Mesothelial cell of epicardium (in vitro differentiated cells): ENCODE data around the gene MPDZ. TPM values are rescaled to one million over a fixed set of nuclear protein-coding genes. Genes with fewer than 3 reads are reported as not detected.

ENCODE experiments used
- DNase-seq, 2 experiments: peaks; one replicate each; pipeline ENCODE4 v3.0.0; 2021; ENCODE audit warnings: low spot score in 2 of 2; ENCODE audit not compliant: unreplicated experiment in 2 of 2
- H3K27ac Mint-ChIP-seq: 2 replicates; pipeline ENCODE4 v1.8.0; 2021; ENCODE audit warnings: mixed read lengths
- H3K27me3 Mint-ChIP-seq: 2 replicates; pipeline ENCODE4 v1.8.0; 2021; ENCODE audit warnings: low read depth, mixed read lengths
- H3K36me3 Mint-ChIP-seq: 2 replicates; pipeline ENCODE4 v1.8.0; 2021; ENCODE audit warnings: mixed read lengths
- H3K4me1 Mint-ChIP-seq: 2 replicates; pipeline ENCODE4 v1.8.0; 2021; ENCODE audit warnings: mixed read lengths
- H3K4me3 Mint-ChIP-seq: 2 replicates; pipeline ENCODE4 v1.8.0; 2021; ENCODE audit warnings: mild to moderate bottlenecking, moderate library complexity, mixed read lengths
- H3K9me3 Mint-ChIP-seq: 2 replicates; pipeline ENCODE4 v1.8.0; 2021; ENCODE audit warnings: mixed read lengths
- total RNA-seq: library from RNA; stranded (reverse); gene quantifications from 3 replicates; pipeline ENCODE4 v1.2.1, GENCODE V29; 2021
- TF ChIP-seq, protein P1 (sequence below): fragments of 200-600 bp; sonication (generic); IDR thresholded peaks from one replicate; pipeline ENCODE4 v1.5.0; 2021; ENCODE audit warnings: antibody characterized with exemption; ENCODE audit not compliant: unreplicated experiment

MPDZ gene
- total RNA-seq, 1 donor from 2014 or later: 187 TPM

DNA sequence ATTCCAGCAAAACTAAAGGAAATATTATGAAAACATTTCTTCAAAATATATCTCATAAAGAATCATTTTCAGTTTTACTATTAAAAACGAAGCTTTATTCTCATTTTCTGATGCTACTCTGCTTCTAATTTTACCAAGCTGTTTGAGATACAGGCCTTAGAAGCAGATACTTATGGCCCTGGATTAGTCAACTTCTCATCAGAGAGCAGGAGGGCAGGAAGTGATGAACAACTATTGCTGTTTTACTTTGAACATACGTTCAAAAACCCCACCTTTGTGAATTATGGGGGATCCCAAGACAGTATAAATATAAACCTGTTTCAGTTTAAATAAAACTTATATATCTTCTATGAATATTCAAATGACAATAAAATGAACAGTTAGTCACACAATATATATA, 16.0 kb downstream of the MPDZ start:
- DNase-seq: no peak
- Mint-ChIP-seq H3K4me1 (peaks cover 48% of the 10 kb centered on the region), H3K27ac (peak overlapping the region; percentile 38), H3K27me3 (no peaks in the 10 kb centered on the region), H3K36me3 (peaks cover 34% of the 10 kb centered on the region), H3K4me3 (no peak overlapping the region), H3K9me3 (peaks cover 14% of the 10 kb centered on the region)
- TF ChIP-seq, protein P1, sequence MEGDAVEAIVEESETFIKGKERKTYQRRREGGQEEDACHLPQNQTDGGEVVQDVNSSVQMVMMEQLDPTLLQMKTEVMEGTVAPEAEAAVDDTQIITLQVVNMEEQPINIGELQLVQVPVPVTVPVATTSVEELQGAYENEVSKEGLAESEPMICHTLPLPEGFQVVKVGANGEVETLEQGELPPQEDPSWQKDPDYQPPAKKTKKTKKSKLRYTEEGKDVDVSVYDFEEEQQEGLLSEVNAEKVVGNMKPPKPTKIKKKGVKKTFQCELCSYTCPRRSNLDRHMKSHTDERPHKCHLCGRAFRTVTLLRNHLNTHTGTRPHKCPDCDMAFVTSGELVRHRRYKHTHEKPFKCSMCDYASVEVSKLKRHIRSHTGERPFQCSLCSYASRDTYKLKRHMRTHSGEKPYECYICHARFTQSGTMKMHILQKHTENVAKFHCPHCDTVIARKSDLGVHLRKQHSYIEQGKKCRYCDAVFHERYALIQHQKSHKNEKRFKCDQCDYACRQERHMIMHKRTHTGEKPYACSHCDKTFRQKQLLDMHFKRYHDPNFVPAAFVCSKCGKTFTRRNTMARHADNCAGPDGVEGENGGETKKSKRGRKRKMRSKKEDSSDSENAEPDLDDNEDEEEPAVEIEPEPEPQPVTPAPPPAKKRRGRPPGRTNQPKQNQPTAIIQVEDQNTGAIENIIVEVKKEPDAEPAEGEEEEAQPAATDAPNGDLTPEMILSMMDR: no peak

GRCh38 chr9:13252852-13253251, 26.6 kb downstream of the MPDZ start:
- H3K9me3 Mint-ChIP-seq: peaks cover 15% of the 10 kb centered on the region
- H3K4me3 Mint-ChIP-seq: no peak overlapping the region
- peaks cover 39% of the 10 kb centered on the region for H3K4me1 Mint-ChIP-seq
- TF ChIP-seq, protein P1: no peak
- no peak for DNase-seq
- H3K27me3 Mint-ChIP-seq: no peaks in the 10 kb centered on the region
- H3K27ac Mint-ChIP-seq: peak overlapping the region; percentile 66
- H3K36me3 Mint-ChIP-seq: peaks cover 44% of the 10 kb centered on the region

- no peak for DNase-seq
- no peaks in the 10 kb centered on the region for H3K27me3 Mint-ChIP-seq
- H3K9me3 Mint-ChIP-seq: peaks cover 4% of the 10 kb centered on the region
- TF ChIP-seq, protein P1: no peak
- no peak overlapping the region for H3K4me3 Mint-ChIP-seq
- H3K4me1 Mint-ChIP-seq: peaks cover 65% of the 10 kb centered on the region
- H3K27ac Mint-ChIP-seq: peak overlapping the region; percentile 39
- peaks cover 54% of the 10 kb centered on the region for H3K36me3 Mint-ChIP-seq
Observed at GRCh38 chr9:13244181-13244580, 35.3 kb downstream of the MPDZ start.

- peaks cover 54% of the 10 kb centered on the region for H3K4me1 Mint-ChIP-seq
- no peak overlapping the region for H3K4me3 Mint-ChIP-seq
- H3K9me3 Mint-ChIP-seq: peaks cover 8% of the 10 kb centered on the region
- H3K36me3 Mint-ChIP-seq: peaks cover 65% of the 10 kb centered on the region
- H3K27me3 Mint-ChIP-seq: no peaks in the 10 kb centered on the region
- peak overlapping the region; percentile 89 for H3K27ac Mint-ChIP-seq
- TF ChIP-seq, protein P1: no peak
- no peak for DNase-seq
Observed at GRCh38 chr9:13241283-13241682, 38.2 kb downstream of the MPDZ start.

DNA sequence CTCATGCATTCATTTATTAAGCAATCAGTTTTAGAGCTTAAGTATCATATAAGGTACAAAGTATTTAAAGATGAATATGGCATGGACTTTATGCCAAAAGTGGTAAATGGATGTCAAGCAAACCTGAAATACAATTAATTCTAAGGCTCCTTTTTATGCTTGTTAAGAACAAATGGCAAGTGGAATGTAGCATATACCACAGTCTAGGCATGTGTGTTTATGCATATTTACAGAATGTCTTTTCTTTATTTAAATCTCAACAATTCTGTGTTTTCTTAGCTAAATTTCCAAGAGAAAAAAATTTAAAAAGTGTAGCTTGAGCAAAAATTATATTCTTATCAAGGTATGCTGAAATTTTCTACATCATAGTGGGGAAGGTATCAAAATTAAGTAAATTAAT, 39.8 kb downstream of the MPDZ start:
- H3K36me3 Mint-ChIP-seq: peaks cover 55% of the 10 kb centered on the region
- peaks cover 8% of the 10 kb centered on the region for H3K9me3 Mint-ChIP-seq
- no peak overlapping the region for H3K4me3 Mint-ChIP-seq

More for the DNA sequence above, 39.8 kb downstream of the MPDZ start:
- TF ChIP-seq, protein P1: no peak
- Mint-ChIP-seq H3K27ac (peak overlapping the region; percentile 66), H3K27me3 (no peaks in the 10 kb centered on the region), H3K4me1 (peaks cover 55% of the 10 kb centered on the region)
- no peak for DNase-seq
